ENCODE measurements around the gene CATSPERB. TPM values are rescaled to one million over a fixed set of nuclear protein-coding genes. Genes with fewer than 3 reads are reported as not detected.

Gene CATSPERB
- total and polyA plus RNA-seq, 2 donors (not counting 3 experiments of a cell fraction or from before 2014, with no cell fraction given): not detected

DNA sequence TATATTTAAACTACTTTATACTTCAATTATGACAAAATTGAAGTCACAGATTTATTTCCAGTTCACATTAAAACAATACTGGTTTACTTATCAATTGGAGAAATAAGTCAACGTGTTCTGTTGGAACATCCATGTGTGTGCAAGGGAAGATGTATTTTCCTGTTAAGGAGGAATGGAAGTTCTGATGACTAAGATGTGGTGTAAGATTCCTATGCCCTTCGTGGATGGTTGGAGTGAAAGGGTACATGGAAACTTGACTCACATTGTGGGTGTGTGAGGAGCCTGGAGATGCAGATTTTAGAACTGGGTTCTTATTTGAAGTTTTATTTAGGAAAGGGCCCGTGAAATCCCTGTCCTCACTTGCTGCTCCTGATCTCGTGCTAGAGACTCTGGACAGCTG is 95.3 kb downstream of the CATSPERB start:
- Histone ChIP-seq H4K20me1 (replicated peaks; ENCODE audit: control insufficient read depth, extremely low read depth, insufficient read depth, low read length) (no peaks in the 10 kb centered on the region), H3K27ac (ENCODE audit: insufficient read depth, low read depth, low read length) (no peak overlapping the region), H3K4me3 (replicated peaks in 1 of 3; ENCODE audit: insufficient read depth in 1 of 3, low read depth in 1 of 3, low read length in 3 of 3) (no peak overlapping the region), H3K9ac (replicated peaks; ENCODE audit: extremely low read depth, insufficient read depth, low read length) (no peak overlapping the region), H3K4me1 (ENCODE audit: control insufficient read depth, extremely low read depth, insufficient read depth, low read length) (no peaks in the 10 kb centered on the region), H3K79me2 (ENCODE audit: control insufficient read depth, insufficient read depth, low read length) (no peaks in the 10 kb centered on the region), H3K9me3 (replicated peaks; ENCODE audit: control insufficient read depth, insufficient read depth, low read length) (no peaks in the 10 kb centered on the region), H3K4me2 (ENCODE audit: insufficient read depth, low read length) (no peak overlapping the region), H3K9me1 (replicated peaks; ENCODE audit: control insufficient read depth, extremely low read depth, insufficient read depth, low read length) (no peaks in the 10 kb centered on the region), H3K27me3 (ENCODE audit: control insufficient read depth in 2 of 2, insufficient read depth in 2 of 2, low read length in 2 of 2) (no peaks in the 10 kb centered on the region), H3K36me3 (ENCODE audit: control insufficient read depth in 2 of 2, extremely low read depth in 1 of 2, insufficient read depth in 2 of 2, low read length in 2 of 2) (no peaks in the 10 kb centered on the region), H2AFZ (ENCODE audit: low read depth, low read length) (no peak overlapping the region)
- BruUV-seq (replicated peaks): no TSS peak
- ChIA-PET CTCF (no interaction called here), POLR2A (no interaction called here)
- DNase-seq (ENCODE audit: low read depth, low spot score): no peak
- dilution Hi-C loops (cut with MboI; ENCODE audit: extremely low pct_ligation_motif_present, low sequenced_read_pairs) (no loop called here), intact Hi-C loops (cut with micrococcal nuclease) (no loop called here)
- no peak for FAIRE-seq
- TF ChIP-seq GATA2 (IDR thresholded peaks at IDR 0.05; ENCODE audit: insufficient read depth, insufficient read length, low read depth, low read length) (no peak), CTCF (IDR thresholded peaks at IDR 0.05; ENCODE audit: extremely low read depth in 1 of 2, insufficient read depth in 1 of 2, low read depth in 1 of 2, low read length in 2 of 2) (no peak), MYC (IDR thresholded peaks at IDR 0.05; ENCODE audit: low read depth, low read length) (no peak), JUN (IDR thresholded peaks at IDR 0.05; ENCODE audit: borderline replicate concordance, insufficient read depth, insufficient read length, low read depth) (no peak), MAX (IDR thresholded peaks at IDR 0.05; ENCODE audit: insufficient read depth, insufficient read length) (no peak), EZH2 (IDR thresholded peaks at IDR 0.05; ENCODE audit: borderline replicate concordance, low read depth, low read length, severe bottlenecking) (no peak), FOS (IDR thresholded peaks at IDR 0.05; ENCODE audit: borderline replicate concordance, insufficient read depth, low read length) (no peak), POLR2AphosphoS5 (IDR thresholded peaks at IDR 0.05; ENCODE audit: insufficient read depth, low read depth, low read length) (no peak), POLR2A (IDR thresholded peaks at IDR 0.05; ENCODE audit: low read depth, low read length) (no peak)

Measured in endothelial cell of umbilical vein (primary cell).